BLaER1 (cell line): Measurements from ENCODE around the gene CCL17.

Source experiments
- H3K27ac ChIP-seq: shearing (Covaris generic); formaldehyde crosslinking; 2 replicates; pipeline ENCODE4 v1.8.1; 2022
- H3K27me3 ChIP-seq: shearing (Covaris generic); formaldehyde crosslinking; 2 replicates; pipeline ENCODE4 v1.8.1; 2022
- H3K36me3 ChIP-seq: shearing (Covaris generic); formaldehyde crosslinking; 2 replicates; pipeline ENCODE4 v1.8.1; 2022
- H3K4me1 ChIP-seq: shearing (Covaris generic); formaldehyde crosslinking; 2 replicates; pipeline ENCODE4 v1.8.1; 2022
- H3K4me2 ChIP-seq: shearing (Covaris generic); formaldehyde crosslinking; 2 replicates; pipeline ENCODE4 v1.8.1; 2022
- H3K4me3 ChIP-seq: shearing (Covaris generic); formaldehyde crosslinking; 2 replicates; pipeline ENCODE4 v1.8.1; 2022
- H3K9ac ChIP-seq: shearing (Covaris generic); formaldehyde crosslinking; 2 replicates; pipeline ENCODE4 v1.8.1; 2022
- H3K9me3 ChIP-seq: shearing (Covaris generic); formaldehyde crosslinking; 2 replicates; pipeline ENCODE4 v1.8.1; 2022
- H4K20me1 ChIP-seq: shearing (Covaris generic); formaldehyde crosslinking; 2 replicates; pipeline ENCODE4 v1.8.1; 2022
- Cebpa-rat ChIP-seq: shearing (Covaris generic); IDR thresholded peaks from 2 replicates; pipeline ENCODE4 v1.8.1; 2022

Gene CCL17

GRCh38 chr16:57446531-57447185, 42.1 kb downstream of the CCL17 start:
- H3K4me3 ChIP-seq, result peak overlapping the region; percentile 94
- H3K4me2 ChIP-seq, result peak overlapping the region; percentile 82
- H3K36me3 ChIP-seq, result peaks cover 34% of the 10 kb centered on the region
- peak overlapping the region; percentile 97 for H3K9ac ChIP-seq
- H4K20me1 ChIP-seq, result peaks cover 13% of the 10 kb centered on the region; the same call in 1 of the 2 replicates
- no peaks in the 10 kb centered on the region for H3K27me3 ChIP-seq
- peak overlapping the region; percentile 96 for H3K27ac ChIP-seq
- H3K4me1 ChIP-seq, result peaks cover 28% of the 10 kb centered on the region
- TF ChIP-seq Cebpa-rat, result no peak
- H3K9me3 ChIP-seq, result peaks cover 17% of the 10 kb centered on the region

- H3K27ac ChIP-seq, result peak within 1 kb of the TSS; percentile 96
- H3K36me3 ChIP-seq, result peaks cover 34% of the 10 kb centered on the region
- peaks cover 13% of the 10 kb centered on the region; the same call in 1 of the 2 replicates for H4K20me1 ChIP-seq
Observed at GRCh38 chr16:57447186-57447962, 42.8 kb downstream of the CCL17 start, which contains the start of the genes CIAPIN1 and COQ9. Gene CIAPIN1, minus strand, starts transcription at chr16:57447385. Its CDS starts 6,457 bp downstream, at chr16:57440928. Gene COQ9, plus strand, starts transcription at chr16:57447479. Its CDS starts 27 bp downstream, at chr16:57447506.

GRCh38 chr16:57452021-57452420, 47.5 kb downstream of the CCL17 start:
- Histone ChIP-seq H3K9ac (no peak overlapping the region), H3K9me3 (no peaks in the 10 kb centered on the region), H3K27me3 (no peaks in the 10 kb centered on the region), H4K20me1 (no peaks in the 10 kb centered on the region), H3K4me3 (no peak overlapping the region), H3K4me2 (no peak overlapping the region), H3K27ac (no peak overlapping the region), H3K4me1 (peaks cover 10% of the 10 kb centered on the region), H3K36me3 (peaks cover 62% of the 10 kb centered on the region)
- TF ChIP-seq Cebpa-rat, result no peak

More at GRCh38 chr16:57447186-57447962, 42.8 kb downstream of the CCL17 start, which contains the start of the genes CIAPIN1 and COQ9:
- Histone ChIP-seq H3K9me3 (peaks cover 10% of the 10 kb centered on the region; the same call in 1 of the 2 replicates), H3K4me1 (peaks cover 28% of the 10 kb centered on the region), H3K9ac (peak within 1 kb of the TSS; percentile 97), H3K4me3 (peak within 1 kb of the TSS; percentile 94), H3K27me3 (no peaks in the 10 kb centered on the region), H3K4me2 (peak within 1 kb of the TSS; percentile 88)
- no peak for TF ChIP-seq Cebpa-rat

GRCh38 chr16:57462209-57462977, 57.8 kb downstream of the CCL17 start, which contains the start of gene POLR2C:
Gene POLR2C, plus strand, starts transcription at chr16:57462679. Its CDS starts 46 bp downstream, at chr16:57462725.
- H3K27ac ChIP-seq, result peak within 1 kb of the TSS; percentile 69
- H4K20me1 ChIP-seq, result peaks cover 33% of the 10 kb centered on the region
- no peaks in the 10 kb centered on the region for H3K27me3 ChIP-seq
- TF ChIP-seq Cebpa-rat, result no peak
- H3K4me3 ChIP-seq, result peak within 1 kb of the TSS; percentile 91
- H3K9ac ChIP-seq, result peak within 1 kb of the TSS; percentile 91
- H3K4me2 ChIP-seq, result peak within 1 kb of the TSS; percentile 97
- H3K36me3 ChIP-seq, result peaks cover 82% of the 10 kb centered on the region
- H3K9me3 ChIP-seq, result no peaks in the 10 kb centered on the region
- peaks cover 14% of the 10 kb centered on the region for H3K4me1 ChIP-seq

GRCh38 chr16:57462978-57463362, 58.4 kb downstream of the CCL17 start:
- Histone ChIP-seq H3K27ac (peak overlapping the region; percentile 69), H3K36me3 (peaks cover 82% of the 10 kb centered on the region)
- no peak for TF ChIP-seq Cebpa-rat

GRCh38 chr16:57464523-57464922, 60.0 kb downstream of the CCL17 start:
- TF ChIP-seq Cebpa-rat, result no peak
- H3K9me3 ChIP-seq, result no peaks in the 10 kb centered on the region
- peaks cover 50% of the 10 kb centered on the region for H4K20me1 ChIP-seq
- no peak overlapping the region for H3K27ac ChIP-seq
- H3K4me3 ChIP-seq, result no peak overlapping the region
- no peaks in the 10 kb centered on the region for H3K27me3 ChIP-seq
- H3K36me3 ChIP-seq, result peaks cover 82% of the 10 kb centered on the region
- H3K4me2 ChIP-seq, result no peak overlapping the region
- no peak overlapping the region for H3K9ac ChIP-seq
- peaks cover 14% of the 10 kb centered on the region for H3K4me1 ChIP-seq

More at GRCh38 chr16:57462978-57463362, 58.4 kb downstream of the CCL17 start:
- peaks cover 14% of the 10 kb centered on the region for H3K4me1 ChIP-seq
- no peaks in the 10 kb centered on the region for H3K27me3 ChIP-seq
- peak overlapping the region; percentile 91 for H3K9ac ChIP-seq
- peaks cover 35% of the 10 kb centered on the region for H4K20me1 ChIP-seq
- H3K4me3 ChIP-seq, result peak overlapping the region; percentile 91
- no peaks in the 10 kb centered on the region for H3K9me3 ChIP-seq
- H3K4me2 ChIP-seq, result peak overlapping the region; percentile 97
